WTC11 (cell line): ENCODE results near the gene PRKCSH. TPM values are rescaled to one million over a fixed set of nuclear protein-coding genes. Genes with fewer than 3 reads are reported as not detected.
A peak's percentile ranks its signal among the peaks of the same experiment; 100 is the strongest.

Experiments
- ATAC-seq: fragments of 200-7000 bp; cut with Tn5 transposase; 2 replicates; pipeline ENCODE4 v1.10.0; 2021; ENCODE audit warnings: mild to moderate bottlenecking, moderate library complexity
- CTCF ChIA-PET: fragments of 300-600 bp; sonication (Branson Sonifier 250); formaldehyde crosslinking; loops from one replicate; lab custom pipeline; 2021; ENCODE audit warnings: antibody characterized with exemption; lab: Charles Lee
- POLR2A ChIA-PET: fragments of 350-600 bp; sonication (Branson Sonifier 250); formaldehyde crosslinking; loops from one replicate; lab custom pipeline; 2021; ENCODE audit warnings: antibody characterized with exemption; lab: Charles Lee
- DNase-seq: peaks from one replicate; pipeline ENCODE4 v3.0.0; 2021; ENCODE audit warnings: low spot score
- H3K27ac Mint-ChIP-seq: 2 replicates; pipeline ENCODE4 v1.8.0; 2021; ENCODE audit warnings: mixed read lengths
- H3K27me3 Mint-ChIP-seq: 2 replicates; pipeline ENCODE4 v1.8.0; 2021; ENCODE audit warnings: low read depth, mild to moderate bottlenecking, moderate library complexity, mixed read lengths
- H3K36me3 Mint-ChIP-seq: 2 replicates; pipeline ENCODE4 v1.8.0; 2021; ENCODE audit warnings: mixed read lengths
- H3K4me1 Mint-ChIP-seq: 2 replicates; pipeline ENCODE4 v1.8.0; 2022; ENCODE audit warnings: mixed read lengths
- H3K4me3 Mint-ChIP-seq: 2 replicates; pipeline ENCODE4 v1.8.0; 2021; ENCODE audit warnings: mild to moderate bottlenecking, moderate library complexity, mixed read lengths
- H3K9me3 Mint-ChIP-seq: 2 replicates; pipeline ENCODE4 v1.8.0; 2021; ENCODE audit warnings: mixed read lengths
- ATF1 ChIP-seq: sonication (generic); formaldehyde crosslinking; IDR thresholded peaks from 2 replicates; pipeline ENCODE4 v1.8.1; 2023; ENCODE audit warnings: mild to moderate bottlenecking, moderate library complexity, missing genetic modification reagents
- CBFB ChIP-seq: sonication (generic); formaldehyde crosslinking; IDR thresholded peaks from 2 replicates; pipeline ENCODE4 v1.8.1; 2022; ENCODE audit warnings: mild to moderate bottlenecking, low read depth, missing genetic modification reagents
- E2F5 ChIP-seq: sonication (generic); formaldehyde crosslinking; IDR thresholded peaks from 2 replicates; pipeline ENCODE4 v1.8.1; 2022; ENCODE audit warnings: mild to moderate bottlenecking, moderate library complexity, missing genetic modification reagents
- FOXJ3 ChIP-seq: sonication (generic); formaldehyde crosslinking; IDR thresholded peaks from 2 replicates; pipeline ENCODE4 v1.9.0; 2021; ENCODE audit warnings: missing genetic modification reagents, mild to moderate bottlenecking, borderline replicate concordance
- GABPB1 ChIP-seq: sonication (generic); formaldehyde crosslinking; IDR thresholded peaks from 2 replicates; pipeline ENCODE4 v1.8.1; 2023; ENCODE audit warnings: mild to moderate bottlenecking, missing genetic modification reagents
- GTF2I ChIP-seq: fragments of 250-450 bp; sonication (Bioruptor Pico); conservative IDR thresholded peaks from 2 replicates; pipeline ENCODE4 v1.4.0; 2021; ENCODE audit warnings: mild to moderate bottlenecking
- KAT7 ChIP-seq: sonication (generic); formaldehyde crosslinking; IDR thresholded peaks from 2 replicates; pipeline ENCODE4 v1.8.1; 2023; ENCODE audit warnings: missing genetic modification reagents, mild to moderate bottlenecking, borderline replicate concordance
- MYBL2 ChIP-seq: sonication (generic); formaldehyde crosslinking; IDR thresholded peaks from 2 replicates; pipeline ENCODE4 v1.8.1; 2023; ENCODE audit warnings: mild to moderate bottlenecking, moderate library complexity, missing genetic modification reagents
- OVOL2 ChIP-seq: fragments of 250-450 bp; sonication (Bioruptor Pico); IDR thresholded peaks from 2 replicates; pipeline ENCODE4 v1.9.0; 2021; ENCODE audit warnings: mild to moderate bottlenecking, borderline replicate concordance
- RELA ChIP-seq: sonication (generic); formaldehyde crosslinking; IDR thresholded peaks from 2 replicates; pipeline ENCODE4 v1.8.1; 2022; ENCODE audit warnings: missing genetic modification reagents, mild to moderate bottlenecking, borderline replicate concordance
- ZMAT4 ChIP-seq: fragments of 250-450 bp; sonication (Bioruptor Pico); IDR thresholded peaks from 2 replicates; pipeline ENCODE4 v1.9.0; 2021; ENCODE audit warnings: mild to moderate bottlenecking
- ZNF232 ChIP-seq: sonication (generic); formaldehyde crosslinking; IDR thresholded peaks from 2 replicates; pipeline ENCODE4 v1.8.0; 2022; ENCODE audit warnings: mild to moderate bottlenecking, missing genetic modification reagents
- ZNF416 ChIP-seq: fragments of 250-450 bp; sonication (Bioruptor Pico); IDR thresholded peaks from 2 replicates; pipeline ENCODE4 v1.9.0; 2021; ENCODE audit warnings: mild to moderate bottlenecking, inconsistent platforms
- ZNF425 ChIP-seq: fragments of 250-450 bp; sonication (Bioruptor Pico); conservative IDR thresholded peaks from 2 replicates; pipeline ENCODE4 v1.9.0; 2021; ENCODE audit warnings: mild to moderate bottlenecking
- ZNF671 ChIP-seq: fragments of 250-450 bp; sonication (Bioruptor Pico); IDR thresholded peaks from 2 replicates; pipeline ENCODE4 v1.8.0; 2021; ENCODE audit warnings: mild to moderate bottlenecking
- total RNA-seq: library from RNA; stranded (reverse); gene quantifications from 3 replicates; pipeline ENCODE4 v1.2.3, GENCODE V29; 2021
- TF ChIP-seq, protein P1 (sequence below): sonication (generic); formaldehyde crosslinking; IDR thresholded peaks from 2 replicates; pipeline ENCODE4 v1.8.0; 2023; ENCODE audit warnings: missing genetic modification reagents
- TF ChIP-seq, protein P2 (sequence below): sonication (generic); formaldehyde crosslinking; IDR thresholded peaks from 2 replicates; pipeline ENCODE4 v1.8.0; 2022; ENCODE audit warnings: mild to moderate bottlenecking, missing genetic modification reagents
- TF ChIP-seq, protein P3 (sequence below): sonication (generic); formaldehyde crosslinking; IDR thresholded peaks from 2 replicates; pipeline ENCODE4 v1.8.0; 2022; ENCODE audit warnings: mild to moderate bottlenecking, missing genetic modification reagents
- TF ChIP-seq, protein P4 (sequence below): fragments of 250-450 bp; sonication (Bioruptor Pico); IDR thresholded peaks from 2 replicates; pipeline ENCODE4 v1.9.0; 2021; ENCODE audit warnings: mild to moderate bottlenecking, borderline replicate concordance

PRKCSH gene
- total RNA-seq, 1 experiment from 2014 or later, result 396 TPM

- TF ChIP-seq ZNF425 (CRISPR knock-in tag) (no peak), ATF1 (CRISPR knock-in tag) (no peak), OVOL2 (CRISPR knock-in tag) (no peak), E2F5 (no peak), GABPB1 (no peak), GTF2I (CRISPR knock-in tag) (no peak)
- TF ChIP-seq, protein P1, sequence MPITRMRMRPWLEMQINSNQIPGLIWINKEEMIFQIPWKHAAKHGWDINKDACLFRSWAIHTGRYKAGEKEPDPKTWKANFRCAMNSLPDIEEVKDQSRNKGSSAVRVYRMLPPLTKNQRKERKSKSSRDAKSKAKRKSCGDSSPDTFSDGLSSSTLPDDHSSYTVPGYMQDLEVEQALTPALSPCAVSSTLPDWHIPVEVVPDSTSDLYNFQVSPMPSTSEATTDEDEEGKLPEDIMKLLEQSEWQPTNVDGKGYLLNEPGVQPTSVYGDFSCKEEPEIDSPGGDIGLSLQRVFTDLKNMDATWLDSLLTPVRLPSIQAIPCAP (CRISPR knock-in tag), result no peak
- TF ChIP-seq, protein P2, sequence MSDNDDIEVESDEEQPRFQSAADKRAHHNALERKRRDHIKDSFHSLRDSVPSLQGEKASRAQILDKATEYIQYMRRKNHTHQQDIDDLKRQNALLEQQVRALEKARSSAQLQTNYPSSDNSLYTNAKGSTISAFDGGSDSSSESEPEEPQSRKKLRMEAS (CRISPR knock-in tag), result no peak
- TF ChIP-seq, all 79 proteins: peak for 0
These were observed 59.3 kb downstream of the PRKCSH start (continued) for GRCh38 chr19:11494634-11495285.

DNA sequence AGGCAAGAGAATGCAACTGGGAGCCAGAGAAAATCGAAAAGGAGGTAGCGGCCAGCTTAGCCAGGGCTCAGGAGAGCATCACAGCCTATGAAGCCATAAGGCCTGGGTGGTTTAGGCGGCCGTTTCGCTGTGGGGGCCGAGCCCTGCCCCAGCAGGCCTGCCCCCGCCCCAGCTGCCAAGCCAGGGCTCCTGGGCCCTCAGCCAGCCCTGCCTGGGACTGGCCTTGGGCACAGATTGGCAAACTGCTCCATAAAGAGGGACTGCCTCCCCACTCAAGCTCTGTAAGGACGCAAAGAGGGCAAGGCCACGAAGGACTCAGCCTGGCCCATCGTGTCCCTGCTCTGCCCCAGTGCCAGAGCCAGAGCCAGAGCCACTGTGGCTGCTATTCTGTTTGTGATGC lies 60.0 kb downstream of the PRKCSH start:
- no peaks in the 10 kb centered on the region for H3K4me1 Mint-ChIP-seq
- DNase-seq, result no peak
- ChIA-PET POLR2A (interaction anchor here (0.6 kb wide), 1 partner anchor 1265 kb away, joined by 3 read pairs; no protein-coding TSS in a partner anchor), CTCF (interaction anchor here (0.5 to 1.9 kb wide), 4 partner anchors 13 to 216 kb away, joined by 3 to 6 read pairs (median 4); no protein-coding TSS in a partner anchor)
- no peak overlapping the region for H3K4me3 Mint-ChIP-seq
- no peak overlapping the region for H3K27ac Mint-ChIP-seq
- H3K36me3 Mint-ChIP-seq, result peaks cover 10% of the 10 kb centered on the region
- no peak for TF ChIP-seq ATF1 (CRISPR knock-in tag)
- no peak for TF ChIP-seq GTF2I (CRISPR knock-in tag)
- no peak for TF ChIP-seq E2F5
- TF ChIP-seq CBFB, result no peak
- TF ChIP-seq ZNF232 (CRISPR knock-in tag), result no peak
- TF ChIP-seq ZNF416 (CRISPR knock-in tag), result no peak
- no peak for TF ChIP-seq ZMAT4
- no peak for TF ChIP-seq ZNF671
- no peak for TF ChIP-seq FOXJ3 (CRISPR knock-in tag)
- TF ChIP-seq KAT7, result no peak
- TF ChIP-seq RELA (CRISPR knock-in tag), result no peak
- TF ChIP-seq MYBL2 (CRISPR knock-in tag), result no peak
- H3K9me3 Mint-ChIP-seq, result no peaks in the 10 kb centered on the region
- H3K27me3 Mint-ChIP-seq, result no peaks in the 10 kb centered on the region
- no peak for ATAC-seq

- Mint-ChIP-seq H3K4me3 (no peak overlapping the region), H3K27ac (no peak overlapping the region), H3K27me3 (no peaks in the 10 kb centered on the region), H3K9me3 (no peaks in the 10 kb centered on the region), H3K4me1 (no peaks in the 10 kb centered on the region), H3K36me3 (peaks cover 8% of the 10 kb centered on the region)
- ChIA-PET CTCF (interaction anchor here (0.5 to 1.9 kb wide), 4 partner anchors 13 to 216 kb away, joined by 3 to 6 read pairs (median 4); no protein-coding TSS in a partner anchor), POLR2A (interaction anchor here (1.2 kb wide), 1 partner anchor 157 kb away, joined by 3 read pairs; no protein-coding TSS in a partner anchor)
- ATAC-seq (no peak), DNase-seq (no peak)
- TF ChIP-seq, protein P3, sequence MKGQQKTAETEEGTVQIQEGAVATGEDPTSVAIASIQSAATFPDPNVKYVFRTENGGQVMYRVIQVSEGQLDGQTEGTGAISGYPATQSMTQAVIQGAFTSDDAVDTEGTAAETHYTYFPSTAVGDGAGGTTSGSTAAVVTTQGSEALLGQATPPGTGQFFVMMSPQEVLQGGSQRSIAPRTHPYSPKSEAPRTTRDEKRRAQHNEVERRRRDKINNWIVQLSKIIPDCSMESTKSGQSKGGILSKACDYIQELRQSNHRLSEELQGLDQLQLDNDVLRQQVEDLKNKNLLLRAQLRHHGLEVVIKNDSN (CRISPR knock-in tag), result 0 out of 2 replicates have a peak, but pooled peaks have one; percentile 28
- TF ChIP-seq, protein P4, sequence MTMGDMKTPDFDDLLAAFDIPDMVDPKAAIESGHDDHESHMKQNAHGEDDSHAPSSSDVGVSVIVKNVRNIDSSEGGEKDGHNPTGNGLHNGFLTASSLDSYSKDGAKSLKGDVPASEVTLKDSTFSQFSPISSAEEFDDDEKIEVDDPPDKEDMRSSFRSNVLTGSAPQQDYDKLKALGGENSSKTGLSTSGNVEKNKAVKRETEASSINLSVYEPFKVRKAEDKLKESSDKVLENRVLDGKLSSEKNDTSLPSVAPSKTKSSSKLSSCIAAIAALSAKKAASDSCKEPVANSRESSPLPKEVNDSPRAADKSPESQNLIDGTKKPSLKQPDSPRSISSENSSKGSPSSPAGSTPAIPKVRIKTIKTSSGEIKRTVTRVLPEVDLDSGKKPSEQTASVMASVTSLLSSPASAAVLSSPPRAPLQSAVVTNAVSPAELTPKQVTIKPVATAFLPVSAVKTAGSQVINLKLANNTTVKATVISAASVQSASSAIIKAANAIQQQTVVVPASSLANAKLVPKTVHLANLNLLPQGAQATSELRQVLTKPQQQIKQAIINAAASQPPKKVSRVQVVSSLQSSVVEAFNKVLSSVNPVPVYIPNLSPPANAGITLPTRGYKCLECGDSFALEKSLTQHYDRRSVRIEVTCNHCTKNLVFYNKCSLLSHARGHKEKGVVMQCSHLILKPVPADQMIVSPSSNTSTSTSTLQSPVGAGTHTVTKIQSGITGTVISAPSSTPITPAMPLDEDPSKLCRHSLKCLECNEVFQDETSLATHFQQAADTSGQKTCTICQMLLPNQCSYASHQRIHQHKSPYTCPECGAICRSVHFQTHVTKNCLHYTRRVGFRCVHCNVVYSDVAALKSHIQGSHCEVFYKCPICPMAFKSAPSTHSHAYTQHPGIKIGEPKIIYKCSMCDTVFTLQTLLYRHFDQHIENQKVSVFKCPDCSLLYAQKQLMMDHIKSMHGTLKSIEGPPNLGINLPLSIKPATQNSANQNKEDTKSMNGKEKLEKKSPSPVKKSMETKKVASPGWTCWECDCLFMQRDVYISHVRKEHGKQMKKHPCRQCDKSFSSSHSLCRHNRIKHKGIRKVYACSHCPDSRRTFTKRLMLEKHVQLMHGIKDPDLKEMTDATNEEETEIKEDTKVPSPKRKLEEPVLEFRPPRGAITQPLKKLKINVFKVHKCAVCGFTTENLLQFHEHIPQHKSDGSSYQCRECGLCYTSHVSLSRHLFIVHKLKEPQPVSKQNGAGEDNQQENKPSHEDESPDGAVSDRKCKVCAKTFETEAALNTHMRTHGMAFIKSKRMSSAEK (CRISPR knock-in tag), result no peak
These were observed 60.5 kb downstream of the PRKCSH start for GRCh38 chr19:11495885-11496284.
